ENCODE data around the gene IGLL1. TPM values are rescaled to one million over a fixed set of nuclear protein-coding genes. Genes with fewer than 3 reads are reported as not detected.
"Not testable (repeated sequence)": the region's sequence is repeated elsewhere in the genome, so short reads cannot be mapped to it uniquely, and the experiment has no call there.

IGLL1 gene
- total RNA-seq, 2 donors from 2014 or later: not detected

DNA sequence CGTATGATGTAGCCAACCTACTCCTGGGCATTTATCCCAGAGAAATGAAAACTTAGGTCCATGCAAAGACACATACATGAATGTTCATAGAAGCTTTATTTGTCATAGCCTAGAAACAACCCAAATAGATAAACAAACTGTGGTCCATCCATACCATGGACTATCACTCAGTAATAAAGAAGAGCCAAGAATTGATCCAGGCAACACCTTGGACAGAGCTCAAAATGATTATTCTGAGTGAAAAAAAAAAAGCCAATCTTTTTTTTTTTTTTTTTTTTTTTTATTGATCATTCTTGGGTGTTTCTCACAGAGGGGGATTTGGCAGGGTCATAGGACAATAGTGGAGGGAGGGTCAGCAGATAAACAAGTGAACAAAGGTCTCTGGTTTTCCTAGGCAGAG lies 19.9 kb downstream of the IGLL1 start:
- not testable (repeated sequence) for H3K9me3 Mint-ChIP-seq, H3K27ac Mint-ChIP-seq
- H3K27me3 Mint-ChIP-seq: peaks cover 14% of the 10 kb centered on the region

GRCh38 chr22:23557467-23557866 lies 22.6 kb downstream of the IGLL1 start:
- no peak overlapping the region for H3K4me3 Mint-ChIP-seq
- no peaks in the 10 kb centered on the region for H3K36me3 Mint-ChIP-seq (ENCODE audit: low read depth)
- H3K27ac Mint-ChIP-seq: no peak overlapping the region
- H3K4me1 Mint-ChIP-seq: no peaks in the 10 kb centered on the region
- H3K27me3 Mint-ChIP-seq: peaks cover 11% of the 10 kb centered on the region
- H3K9me3 Mint-ChIP-seq: no peaks in the 10 kb centered on the region
- no peak for ATAC-seq (replicated peaks)

More for the DNA sequence above, 19.9 kb downstream of the IGLL1 start:
- H3K4me1 Mint-ChIP-seq; ATAC-seq (replicated peaks); H3K4me3 Mint-ChIP-seq; H3K36me3 Mint-ChIP-seq (ENCODE audit: low read depth): not testable (repeated sequence)

DNA sequence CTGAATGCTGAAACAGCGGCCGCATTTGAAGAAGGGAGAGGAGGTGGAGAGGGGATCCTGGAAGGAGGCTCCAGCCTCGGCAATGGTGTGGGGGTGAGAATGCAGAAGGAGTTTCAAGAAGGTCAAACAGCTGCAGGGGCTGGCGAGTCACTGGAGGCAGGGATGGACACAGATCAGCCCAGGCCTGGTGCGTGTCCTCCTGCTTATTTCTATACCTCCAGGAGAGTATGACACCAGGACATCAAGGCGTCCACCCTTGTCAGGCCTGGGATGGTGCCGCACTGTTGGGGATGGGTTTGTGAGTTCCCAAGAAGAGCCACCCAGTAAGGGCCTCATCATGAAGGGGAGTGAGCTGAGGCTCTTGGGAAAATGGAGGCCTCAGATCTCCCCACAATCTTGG lies 23.1 kb downstream of the IGLL1 start:
- no peak for ATAC-seq (replicated peaks)
- Mint-ChIP-seq H3K27ac (no peak overlapping the region), H3K9me3 (no peaks in the 10 kb centered on the region), H3K4me3 (no peak overlapping the region), H3K27me3 (peaks cover 8% of the 10 kb centered on the region), H3K4me1 (no peaks in the 10 kb centered on the region), H3K36me3 (ENCODE audit: low read depth) (no peaks in the 10 kb centered on the region)

DNA sequence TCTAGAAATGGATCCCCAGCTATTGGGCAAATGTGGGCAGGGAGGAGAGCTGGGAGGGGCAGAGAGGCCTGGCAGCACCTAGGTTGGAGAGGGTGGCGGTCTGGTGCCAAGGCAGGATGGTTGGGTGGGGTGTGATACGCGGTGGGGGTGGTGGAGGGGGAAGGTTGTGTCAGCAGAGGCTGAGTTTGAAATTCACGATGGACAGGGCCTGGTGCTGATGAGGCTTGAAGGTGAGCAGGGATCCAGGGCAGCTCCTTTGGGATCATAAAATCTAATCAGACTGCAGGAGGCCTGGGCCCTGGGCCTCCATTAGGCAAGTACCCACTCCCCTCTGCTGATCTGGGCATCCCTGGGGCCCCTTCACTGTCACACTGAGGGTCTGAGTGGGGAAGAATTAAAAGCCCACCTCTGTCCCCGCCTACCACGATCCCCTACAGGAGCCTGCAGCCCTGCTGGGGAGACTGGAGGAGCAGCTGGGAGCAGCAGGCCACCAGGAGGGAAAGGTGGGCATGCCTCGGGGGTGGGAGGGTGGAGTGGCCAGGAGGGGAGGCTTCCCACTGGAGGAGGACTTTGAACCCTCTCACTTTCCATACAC lies 24.0 kb downstream of the IGLL1 start:
- no peak for ATAC-seq (replicated peaks)
- H3K27me3 Mint-ChIP-seq: peaks cover 7% of the 10 kb centered on the region
- H3K4me1 Mint-ChIP-seq: no peaks in the 10 kb centered on the region
- H3K4me3 Mint-ChIP-seq: no peak overlapping the region
- H3K36me3 Mint-ChIP-seq (ENCODE audit: low read depth): no peaks in the 10 kb centered on the region
- no peak overlapping the region for H3K27ac Mint-ChIP-seq
- H3K9me3 Mint-ChIP-seq: no peaks in the 10 kb centered on the region

DNA sequence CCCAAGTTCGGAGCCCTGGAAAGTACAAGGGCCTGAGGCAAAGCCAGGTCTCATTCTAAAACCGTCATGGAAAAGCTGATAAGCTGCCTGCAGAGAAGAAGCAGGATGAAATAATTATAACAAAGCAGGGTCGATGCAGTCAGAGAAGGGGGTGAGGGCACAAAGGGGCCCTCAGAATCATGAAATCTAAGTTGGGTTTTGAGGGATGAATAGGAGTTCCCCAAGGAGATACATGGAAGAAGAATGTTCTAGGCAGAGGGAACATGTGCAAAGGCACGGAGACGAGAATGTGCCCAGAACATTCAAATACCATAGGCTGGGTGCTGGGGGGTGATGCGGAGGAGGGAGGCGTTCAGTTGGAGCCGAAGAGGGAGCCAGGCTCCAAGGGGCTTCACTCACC lies 25.0 kb downstream of the IGLL1 start:
- Mint-ChIP-seq H3K4me3 (no peak overlapping the region), H3K27ac (no peak overlapping the region), H3K36me3 (ENCODE audit: low read depth) (no peaks in the 10 kb centered on the region), H3K4me1 (no peaks in the 10 kb centered on the region), H3K27me3 (peaks cover 7% of the 10 kb centered on the region), H3K9me3 (no peaks in the 10 kb centered on the region)
- ATAC-seq (replicated peaks): no peak

DNA sequence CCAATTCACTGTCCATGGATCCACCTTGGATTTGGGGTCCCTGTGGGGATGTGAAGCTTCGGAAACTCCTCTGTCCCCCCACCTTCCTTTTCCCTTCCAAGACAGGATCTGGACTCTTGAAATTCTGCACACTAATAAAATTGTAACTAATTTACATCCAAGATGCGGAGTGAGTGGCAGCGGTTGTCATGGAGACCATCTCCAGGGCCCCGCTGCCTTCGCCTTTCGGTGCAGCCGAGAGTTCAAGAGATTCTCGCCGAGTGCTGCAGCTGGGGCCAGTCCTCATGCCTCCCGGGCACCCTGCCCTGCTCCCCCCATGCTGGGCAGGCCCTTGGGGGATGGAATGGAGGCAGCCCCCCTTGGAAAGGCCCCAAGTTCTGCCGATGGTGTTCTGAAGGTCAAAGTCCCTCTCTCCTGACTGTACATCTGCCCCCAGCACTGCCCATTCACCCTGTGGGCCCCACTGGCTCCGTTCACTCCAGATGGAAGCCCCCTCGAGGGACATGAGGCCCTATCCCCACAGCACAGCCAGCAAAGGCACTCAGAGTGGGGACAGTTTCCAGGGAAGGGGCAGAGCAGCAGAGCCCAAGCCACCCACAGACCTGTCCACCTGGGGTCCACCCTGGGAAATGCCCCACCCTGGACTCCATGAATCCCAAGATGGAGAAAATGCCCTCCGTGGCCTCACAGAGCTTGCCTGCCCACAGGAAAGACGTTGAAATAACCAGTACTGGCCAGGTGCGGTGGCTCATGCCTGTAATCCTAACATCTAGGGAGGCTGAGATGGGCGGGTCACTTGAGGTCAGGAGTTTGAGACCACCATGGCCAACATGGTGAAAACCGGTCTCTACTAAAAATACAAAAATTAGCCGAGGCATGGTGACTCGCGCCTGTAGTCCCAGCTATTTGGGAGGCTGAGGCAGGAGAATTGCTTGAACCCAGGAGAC lies 25.9 kb downstream of the IGLL1 start:
- no peak for ATAC-seq (replicated peaks)
- Mint-ChIP-seq H3K27ac (no peak overlapping the region), H3K9me3 (no peaks in the 10 kb centered on the region), H3K36me3 (ENCODE audit: low read depth) (no peaks in the 10 kb centered on the region), H3K4me1 (no peaks in the 10 kb centered on the region), H3K4me3 (no peak overlapping the region), H3K27me3 (peaks cover 7% of the 10 kb centered on the region)

DNA sequence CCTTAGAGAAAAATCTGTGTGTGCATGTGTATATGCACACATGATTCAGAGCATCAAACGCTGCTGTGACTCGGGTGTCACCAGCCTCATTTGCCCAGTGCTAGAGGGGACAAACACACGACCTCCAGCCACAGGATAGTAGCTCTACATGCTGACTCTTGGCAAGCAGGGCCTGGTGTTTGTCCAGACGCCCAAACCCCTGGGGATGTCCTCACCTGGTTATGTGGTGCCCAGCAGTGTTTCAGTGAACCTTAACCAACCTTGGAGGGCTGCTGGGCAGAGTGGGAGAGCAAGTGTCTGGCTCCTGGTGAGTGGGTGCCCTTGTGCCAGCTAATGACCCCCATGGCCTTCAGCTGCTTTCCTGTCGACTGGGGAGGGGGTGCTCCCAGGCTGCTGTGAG lies 26.7 kb downstream of the IGLL1 start:
- no peak for ATAC-seq (replicated peaks)
- peaks cover 7% of the 10 kb centered on the region for H3K27me3 Mint-ChIP-seq
- H3K27ac Mint-ChIP-seq: no peak overlapping the region
- no peak overlapping the region for H3K4me3 Mint-ChIP-seq
- no peaks in the 10 kb centered on the region for H3K36me3 Mint-ChIP-seq (ENCODE audit: low read depth)
- H3K4me1 Mint-ChIP-seq: no peaks in the 10 kb centered on the region
- no peaks in the 10 kb centered on the region for H3K9me3 Mint-ChIP-seq

DNA sequence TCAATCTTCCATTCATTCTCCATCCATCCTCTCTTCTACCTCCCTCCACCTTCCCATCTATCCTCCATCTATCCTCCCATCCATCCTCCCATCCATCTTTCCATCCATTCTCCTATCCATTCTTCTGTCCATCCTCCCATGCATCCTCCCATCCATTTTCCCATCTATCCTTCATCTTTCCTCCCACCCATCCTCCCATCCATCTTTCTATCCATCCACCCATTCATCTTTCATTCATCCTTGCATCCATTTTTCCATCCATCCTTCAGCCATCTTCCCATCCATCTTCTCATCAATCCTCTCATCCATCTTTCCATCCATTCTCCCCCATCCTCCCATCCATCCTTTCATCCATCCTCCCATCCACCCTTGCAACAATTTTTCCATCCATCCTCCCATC lies 27.5 kb downstream of the IGLL1 start:
- Mint-ChIP-seq H3K9me3 (no peaks in the 10 kb centered on the region), H3K36me3 (ENCODE audit: low read depth) (no peaks in the 10 kb centered on the region), H3K4me3 (no peak overlapping the region), H3K27ac (no peak overlapping the region), H3K27me3 (peaks cover 5% of the 10 kb centered on the region), H3K4me1 (no peaks in the 10 kb centered on the region)
- no peak for ATAC-seq (replicated peaks)

- Mint-ChIP-seq H3K4me1 (no peaks in the 10 kb centered on the region), H3K9me3 (no peaks in the 10 kb centered on the region), H3K4me3 (no peak overlapping the region), H3K36me3 (ENCODE audit: low read depth) (no peaks in the 10 kb centered on the region), H3K27me3 (no peaks in the 10 kb centered on the region), H3K27ac (no peak overlapping the region)
- ATAC-seq (replicated peaks): no peak
Measured at GRCh38 chr22:23551385-23551784, 28.7 kb downstream of the IGLL1 start.

- no peak for ATAC-seq (replicated peaks)
- Mint-ChIP-seq H3K27ac (no peak overlapping the region), H3K4me1 (no peaks in the 10 kb centered on the region), H3K9me3 (no peaks in the 10 kb centered on the region), H3K4me3 (no peak overlapping the region), H3K27me3 (no peaks in the 10 kb centered on the region), H3K36me3 (ENCODE audit: low read depth) (no peaks in the 10 kb centered on the region)
Measured at GRCh38 chr22:23550049-23550650, 29.9 kb downstream of the IGLL1 start.

DNA sequence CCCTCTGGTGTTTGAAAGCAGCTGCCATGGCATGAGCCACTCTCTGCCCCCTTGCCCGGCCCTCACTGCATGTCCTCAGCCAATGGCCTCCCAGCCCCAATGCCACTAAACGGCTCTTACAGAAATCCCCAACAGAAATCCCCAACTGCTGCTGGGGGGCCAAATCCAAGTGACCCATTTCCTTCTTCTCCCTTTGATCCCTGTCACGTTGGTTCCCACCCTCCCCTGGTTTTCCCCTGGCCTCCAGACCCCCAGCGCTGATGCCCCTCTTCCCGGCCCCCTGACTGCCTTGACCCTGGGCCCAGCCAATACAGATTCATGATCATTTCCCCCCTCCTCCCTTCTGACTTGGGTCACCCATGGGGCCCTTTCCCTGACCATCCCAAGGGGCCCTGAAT lies 30.9 kb downstream of the IGLL1 start:
- H3K36me3 Mint-ChIP-seq (ENCODE audit: low read depth): no peaks in the 10 kb centered on the region
- no peak overlapping the region for H3K4me3 Mint-ChIP-seq
- H3K27me3 Mint-ChIP-seq: no peaks in the 10 kb centered on the region
- no peak for ATAC-seq (replicated peaks)
- no peaks in the 10 kb centered on the region for H3K9me3 Mint-ChIP-seq
- H3K4me1 Mint-ChIP-seq: no peaks in the 10 kb centered on the region
- no peak overlapping the region for H3K27ac Mint-ChIP-seq

DNA sequence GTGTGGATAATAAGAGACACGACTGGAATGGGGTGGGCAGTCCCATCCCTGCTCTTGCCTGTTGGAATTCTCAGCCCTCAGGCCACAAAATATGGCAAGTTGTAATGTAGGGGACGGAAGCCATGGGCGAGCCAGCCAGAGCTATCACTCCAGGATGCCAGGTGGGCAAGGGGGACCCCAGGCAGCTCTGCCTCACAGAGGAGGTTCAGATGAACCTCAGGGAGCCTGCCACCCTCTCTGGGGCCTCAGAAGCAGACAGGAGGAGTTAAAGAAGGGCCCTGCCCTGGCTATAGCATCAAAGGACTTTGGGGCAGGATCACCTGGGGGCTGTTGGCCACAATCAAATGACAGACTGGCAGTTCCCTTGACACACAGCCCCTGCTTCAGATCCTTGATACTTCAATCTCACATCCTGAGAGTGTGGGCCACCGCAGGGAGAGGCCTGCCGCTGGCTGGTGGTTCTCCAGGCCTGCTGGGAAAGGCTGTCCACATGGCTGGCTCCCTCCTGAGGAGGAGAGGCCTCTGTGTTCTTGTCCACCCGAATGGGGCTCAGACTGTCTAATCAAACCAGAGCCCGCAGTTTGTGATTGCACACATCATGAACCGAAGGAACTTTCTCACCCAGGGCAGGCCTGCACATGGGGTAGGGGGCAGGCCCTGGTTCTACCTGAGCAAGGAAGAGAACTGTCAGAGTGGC lies 31.4 kb downstream of the IGLL1 start:
- Mint-ChIP-seq H3K9me3 (no peaks in the 10 kb centered on the region), H3K4me3 (no peak overlapping the region)
- ATAC-seq (replicated peaks): no peak

DNA sequence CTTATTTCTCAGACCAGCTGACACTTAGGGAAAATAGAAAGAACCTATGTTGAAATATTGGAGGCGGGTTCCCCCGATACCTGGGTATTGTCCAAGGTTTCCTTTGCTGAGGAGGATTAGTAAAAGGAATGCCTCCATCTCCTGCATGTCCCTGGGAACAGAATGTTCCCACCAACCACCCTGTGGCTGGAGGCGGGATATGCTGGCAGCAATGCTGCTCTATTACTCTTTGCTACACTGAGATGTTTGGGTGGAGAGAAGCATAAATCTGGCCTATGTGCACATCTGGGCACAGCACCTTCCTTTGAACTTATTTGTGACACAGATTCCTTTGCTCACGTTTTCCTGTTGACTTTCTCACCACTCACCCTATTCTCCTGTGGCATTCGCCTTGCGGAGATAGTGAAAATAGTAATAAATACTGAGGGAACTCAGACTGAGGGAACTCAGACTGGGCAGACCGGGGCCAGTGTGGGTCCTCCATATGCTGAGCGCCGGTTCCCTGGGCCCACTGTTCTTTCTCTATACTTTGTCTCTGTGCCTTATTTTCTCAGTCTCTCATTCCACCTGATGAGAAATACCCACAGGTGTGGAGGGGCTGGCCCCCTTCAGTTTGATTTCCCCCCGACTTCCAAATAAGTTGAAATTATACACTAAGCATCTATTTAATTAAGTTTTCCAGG lies 32.1 kb downstream of the IGLL1 start:
- Mint-ChIP-seq H3K9me3 (no peaks in the 10 kb centered on the region), H3K36me3 (ENCODE audit: low read depth) (no peaks in the 10 kb centered on the region), H3K4me1 (no peaks in the 10 kb centered on the region)

More for the DNA sequence above, 31.4 kb downstream of the IGLL1 start:
- Mint-ChIP-seq H3K27me3 (no peaks in the 10 kb centered on the region), H3K36me3 (ENCODE audit: low read depth) (no peaks in the 10 kb centered on the region), H3K4me1 (no peaks in the 10 kb centered on the region), H3K27ac (no peak overlapping the region)

GRCh38 chr22:23547382-23547781 lies 32.7 kb downstream of the IGLL1 start:
- not testable (repeated sequence) for H3K36me3 Mint-ChIP-seq (ENCODE audit: low read depth); ATAC-seq (replicated peaks); H3K4me1 Mint-ChIP-seq; H3K4me3 Mint-ChIP-seq; H3K27me3 Mint-ChIP-seq; H3K9me3 Mint-ChIP-seq; H3K27ac Mint-ChIP-seq

More for the DNA sequence above, 32.1 kb downstream of the IGLL1 start:
- Mint-ChIP-seq H3K27me3 (no peaks in the 10 kb centered on the region), H3K27ac (no peak overlapping the region), H3K4me3 (no peak overlapping the region)
- ATAC-seq (replicated peaks): no peak
